ENCODE measurements around the gene HIBCH. TPM values are rescaled to one million over a fixed set of nuclear protein-coding genes. Genes with fewer than 3 reads are reported as not detected.
A peak's percentile ranks its signal among the peaks of the same experiment; 100 is the strongest.

Gene HIBCH
- total RNA-seq, 4 donors from 2014 or later = 27.5 to 40.1 (median 32.7) TPM

GRCh38 chr2:190205657-190206056 is 114.0 kb downstream of the HIBCH start:
- WGBS, 2 donors = 82 to 87% methylated on average over 4 of the region's 4 CpGs
- H3K36me3 ChIP-seq = no peaks in the 10 kb centered on the region
- H3K4me3 ChIP-seq (replicated peaks in 1 of 3) = no peak overlapping the region
- H3K9me3 ChIP-seq = no peaks in the 10 kb centered on the region
- intact Hi-C loops (cut with DNase I) = no loop called here
- TF ChIP-seq CTCF (IDR thresholded peaks at IDR 0.05) = no peak
- TF ChIP-seq POLR2A (IDR thresholded peaks at IDR 0.05) = no peak
- peaks cover 6 to 11% of the 10 kb centered on the region in 2 donors for H3K4me1 ChIP-seq
- no peaks in the 10 kb centered on the region for H3K27me3 ChIP-seq
- H3K27ac ChIP-seq = no peak overlapping the region
- DNase-seq = no peak

- WGBS, 2 donors = 94 to 100% methylated on average over 1 of the region's 1 CpG
- H3K4me3 ChIP-seq (replicated peaks in 1 of 3) = no peak overlapping the region
- no peak for TF ChIP-seq CTCF (IDR thresholded peaks at IDR 0.05)
- no peak for TF ChIP-seq POLR2A (IDR thresholded peaks at IDR 0.05)
- peaks cover 13 to 20% of the 10 kb centered on the region in 2 donors for H3K4me1 ChIP-seq
- H3K36me3 ChIP-seq = no peaks in the 10 kb centered on the region
- H3K27me3 ChIP-seq = no peaks in the 10 kb centered on the region
- no peak for DNase-seq
- intact Hi-C loops (cut with DNase I) = no loop called here
- H3K27ac ChIP-seq = no peak overlapping the region
- no peaks in the 10 kb centered on the region for H3K9me3 ChIP-seq
Measured at GRCh38 chr2:190202604-190203003, 117.0 kb downstream of the HIBCH start.

- no peak overlapping the region for H3K27ac ChIP-seq
- no peaks in the 10 kb centered on the region for H3K9me3 ChIP-seq
- H3K4me3 ChIP-seq (replicated peaks in 1 of 3) = no peak overlapping the region
- no peak for DNase-seq
- TF ChIP-seq POLR2A (IDR thresholded peaks at IDR 0.05) (no peak), CTCF (IDR thresholded peaks at IDR 0.05) (no peak)
- intact Hi-C loops (cut with DNase I) = no loop called here
- H3K4me1 ChIP-seq = peaks cover 12 to 20% of the 10 kb centered on the region in 2 donors
- no peaks in the 10 kb centered on the region for H3K36me3 ChIP-seq
- no peaks in the 10 kb centered on the region for H3K27me3 ChIP-seq
Measured at GRCh38 chr2:190202018-190202417, 117.6 kb downstream of the HIBCH start.

GRCh38 chr2:190200603-190201002 is 119.0 kb downstream of the HIBCH start:
- no peaks in the 10 kb centered on the region for H3K27me3 ChIP-seq
- H3K4me1 ChIP-seq = peaks cover 12 to 20% of the 10 kb centered on the region in 2 donors
- TF ChIP-seq POLR2A (IDR thresholded peaks at IDR 0.05) = no peak
- TF ChIP-seq CTCF (IDR thresholded peaks at IDR 0.05) = no peak
- 65 to 87% methylated on average over 1 of the region's 1 CpG for WGBS, 2 donors
- no peak overlapping the region for H3K27ac ChIP-seq
- H3K9me3 ChIP-seq = no peaks in the 10 kb centered on the region
- intact Hi-C loops (cut with DNase I) = no loop called here
- H3K4me3 ChIP-seq (replicated peaks in 1 of 3) = no peak overlapping the region
- no peaks in the 10 kb centered on the region for H3K36me3 ChIP-seq
- DNase-seq = no peak

GRCh38 chr2:190199530-190199929 is 120.1 kb downstream of the HIBCH start:
- intact Hi-C loops (cut with DNase I) = no loop called here
- H3K36me3 ChIP-seq = no peaks in the 10 kb centered on the region
- WGBS, 2 donors = 31 to 34% methylated on average over 1 of the region's 1 CpG

More at GRCh38 chr2:190199530-190199929, 120.1 kb downstream of the HIBCH start:
- no peaks in the 10 kb centered on the region for H3K9me3 ChIP-seq
- TF ChIP-seq POLR2A (IDR thresholded peaks at IDR 0.05) (peak in 1 of 2 donors; percentile 9), CTCF (IDR thresholded peaks at IDR 0.05) (no peak)
- peak overlapping the region in 1 of 3 donors; percentile 5 for H3K4me3 ChIP-seq (replicated peaks in 1 of 3)
- peaks cover 12 to 20% of the 10 kb centered on the region in 2 donors for H3K4me1 ChIP-seq
- DNase-seq = peak; percentile 12 to 17
- H3K27ac ChIP-seq = peak overlapping the region; percentile 51 to 62 (median 52)
- H3K27me3 ChIP-seq = no peaks in the 10 kb centered on the region
